ENCODE data around the gene CLIC6. TPM values are rescaled to one million over a fixed set of nuclear protein-coding genes. Genes with fewer than 3 reads are reported as not detected.
"Not testable (repeated sequence)": the region's sequence is repeated elsewhere in the genome, so short reads cannot be mapped to it uniquely, and the experiment has no call there.

The CLIC6 gene
- total RNA-seq, 1 donor from 2014 or later = not detected

DNA sequence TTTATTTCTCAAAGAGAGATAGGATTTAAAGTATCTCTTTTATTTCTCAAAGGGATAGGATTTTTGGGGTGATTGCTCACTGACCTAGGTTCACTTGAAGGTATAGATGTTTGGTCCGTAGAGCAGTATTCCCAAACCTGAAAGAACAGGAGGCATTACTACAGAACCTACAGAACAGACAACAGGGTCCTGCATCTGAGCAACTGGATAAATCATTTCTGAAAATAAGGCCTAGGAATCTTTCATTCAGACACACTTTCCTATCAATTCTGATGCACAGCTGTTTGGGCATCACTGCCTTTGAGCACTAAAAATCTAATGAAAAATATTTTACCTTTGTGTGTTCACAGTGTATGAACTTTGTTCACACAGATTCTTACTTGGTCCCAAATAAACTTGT is 17.2 kb upstream of the CLIC6 start:
- no peak for DNase-seq (ENCODE audit: low read depth)

DNA sequence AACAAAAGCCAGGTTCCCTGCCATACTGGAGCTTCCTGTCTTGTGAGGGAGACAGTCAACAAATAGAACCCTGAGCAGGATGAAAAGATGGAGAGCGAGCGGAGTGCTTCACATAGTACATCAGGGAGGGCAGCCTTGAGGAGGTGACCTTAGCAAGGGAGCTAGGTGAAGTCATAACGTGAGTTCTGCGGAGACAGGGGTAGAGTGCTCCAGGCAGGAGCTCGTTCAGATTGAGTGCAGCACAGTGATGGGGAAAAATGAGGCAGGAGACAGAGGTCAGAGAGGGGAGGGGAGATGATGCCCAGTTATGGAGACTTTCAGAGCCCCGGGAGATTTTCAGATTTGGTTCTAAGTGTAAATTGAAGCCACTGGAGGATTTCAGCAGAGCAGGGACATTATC is 15.3 kb upstream of the CLIC6 start:
- no peak for DNase-seq (ENCODE audit: low read depth)

DNA sequence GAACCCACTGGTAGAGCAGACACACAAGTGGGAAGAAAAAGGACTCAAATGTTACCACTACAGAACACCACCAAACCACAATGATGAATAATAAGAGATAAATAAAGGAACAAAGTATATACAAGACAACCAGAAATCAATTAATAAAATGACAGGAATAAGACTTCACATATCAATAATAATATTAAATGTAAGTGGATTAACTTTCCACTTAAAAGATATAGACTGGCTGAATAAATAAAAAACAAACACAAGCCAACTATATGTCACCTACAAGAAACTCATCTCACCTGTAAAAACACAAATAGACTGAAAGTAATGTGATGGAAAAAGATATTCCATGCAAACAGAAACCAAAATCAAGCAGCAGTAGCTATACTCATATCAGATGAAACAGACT is 6.9 kb upstream of the CLIC6 start:
- DNase-seq (ENCODE audit: low read depth) = no peak

DNA sequence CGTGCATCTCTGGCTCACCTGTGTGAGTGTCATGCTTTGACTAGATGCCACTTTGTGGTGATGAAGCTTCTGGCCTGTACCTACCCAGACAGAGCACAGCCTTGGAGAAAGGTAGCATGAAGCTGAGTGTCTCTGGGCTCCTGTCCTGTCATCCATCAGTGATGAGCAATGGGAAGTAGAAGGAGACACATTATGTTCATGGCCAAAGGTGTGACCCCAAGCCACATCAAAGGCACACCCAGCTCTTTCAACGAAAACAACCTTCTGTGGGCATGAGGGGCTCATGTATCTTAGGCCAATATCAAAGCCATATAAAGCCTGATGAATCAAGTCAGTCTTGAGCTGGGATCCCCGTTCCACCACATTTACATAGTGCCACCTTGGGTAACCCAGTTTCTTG is 1.0 kb upstream of the CLIC6 start:
- DNase-seq (ENCODE audit: low read depth) = no peak

DNA sequence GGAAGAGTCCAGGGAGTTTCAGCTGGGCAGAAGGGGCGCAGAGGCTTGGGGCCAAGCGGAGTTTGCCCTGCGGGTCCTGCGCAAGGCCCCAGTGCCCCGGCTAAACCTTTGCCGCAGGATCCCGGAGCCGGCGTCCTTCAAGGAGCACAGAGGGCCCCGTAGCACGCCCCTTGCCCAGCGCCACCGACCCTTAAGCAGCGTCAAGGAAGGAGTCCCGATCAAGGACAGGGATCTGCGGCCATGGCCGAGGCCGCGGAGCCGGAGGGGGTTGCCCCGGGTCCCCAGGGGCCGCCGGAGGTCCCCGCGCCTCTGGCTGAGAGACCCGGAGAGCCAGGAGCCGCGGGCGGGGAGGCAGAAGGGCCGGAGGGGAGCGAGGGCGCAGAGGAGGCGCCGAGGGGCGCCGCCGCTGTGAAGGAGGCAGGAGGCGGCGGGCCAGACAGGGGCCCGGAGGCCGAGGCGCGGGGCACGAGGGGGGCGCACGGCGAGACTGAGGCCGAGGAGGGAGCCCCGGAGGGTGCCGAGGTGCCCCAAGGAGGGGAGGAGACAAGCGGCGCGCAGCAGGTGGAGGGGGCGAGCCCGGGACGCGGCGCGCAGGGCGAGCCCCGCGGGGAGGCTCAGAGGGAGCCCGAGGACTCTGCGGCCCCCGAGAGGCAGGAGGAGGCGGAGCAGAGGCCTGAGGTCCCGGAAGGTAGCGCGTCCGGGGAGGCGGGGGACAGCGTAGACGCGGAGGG is 520 bp downstream of the CLIC6 start:
- no peak for DNase-seq (ENCODE audit: low read depth)

DNA sequence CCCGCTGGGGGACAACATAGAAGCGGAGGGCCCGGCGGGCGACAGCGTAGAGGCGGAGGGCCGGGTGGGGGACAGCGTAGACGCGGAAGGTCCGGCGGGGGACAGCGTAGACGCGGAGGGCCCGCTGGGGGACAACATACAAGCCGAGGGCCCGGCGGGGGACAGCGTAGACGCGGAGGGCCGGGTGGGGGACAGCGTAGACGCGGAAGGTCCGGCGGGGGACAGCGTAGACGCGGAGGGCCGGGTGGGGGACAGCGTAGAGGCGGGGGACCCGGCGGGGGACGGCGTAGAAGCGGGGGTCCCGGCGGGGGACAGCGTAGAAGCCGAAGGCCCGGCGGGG is 1.1 kb downstream of the CLIC6 start:
- DNase-seq (ENCODE audit: low read depth) = not testable (repeated sequence)

DNA sequence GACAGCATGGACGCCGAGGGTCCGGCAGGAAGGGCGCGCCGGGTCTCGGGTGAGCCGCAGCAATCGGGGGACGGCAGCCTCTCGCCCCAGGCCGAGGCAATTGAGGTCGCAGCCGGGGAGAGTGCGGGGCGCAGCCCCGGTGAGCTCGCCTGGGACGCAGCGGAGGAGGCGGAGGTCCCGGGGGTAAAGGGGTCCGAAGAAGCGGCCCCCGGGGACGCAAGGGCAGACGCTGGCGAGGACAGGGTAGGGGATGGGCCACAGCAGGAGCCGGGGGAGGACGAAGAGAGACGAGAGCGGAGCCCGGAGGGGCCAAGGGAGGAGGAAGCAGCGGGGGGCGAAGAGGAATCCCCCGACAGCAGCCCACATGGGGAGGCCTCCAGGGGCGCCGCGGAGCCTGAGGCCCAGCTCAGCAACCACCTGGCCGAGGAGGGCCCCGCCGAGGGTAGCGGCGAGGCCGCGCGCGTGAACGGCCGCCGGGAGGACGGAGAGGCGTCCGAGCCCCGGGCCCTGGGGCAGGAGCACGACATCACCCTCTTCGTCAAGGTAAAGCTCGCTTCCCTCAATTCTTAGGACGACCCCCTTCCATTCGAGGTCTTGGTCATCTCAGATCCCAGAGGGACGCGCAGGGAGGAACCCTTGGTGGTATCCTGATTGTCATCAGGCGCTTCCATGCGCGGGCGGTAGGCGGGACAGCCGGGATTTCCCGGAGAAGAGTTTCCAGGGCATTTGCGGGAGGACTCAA is 1.6 kb downstream of the CLIC6 start:
- no peak for DNase-seq (ENCODE audit: low read depth)

DNA sequence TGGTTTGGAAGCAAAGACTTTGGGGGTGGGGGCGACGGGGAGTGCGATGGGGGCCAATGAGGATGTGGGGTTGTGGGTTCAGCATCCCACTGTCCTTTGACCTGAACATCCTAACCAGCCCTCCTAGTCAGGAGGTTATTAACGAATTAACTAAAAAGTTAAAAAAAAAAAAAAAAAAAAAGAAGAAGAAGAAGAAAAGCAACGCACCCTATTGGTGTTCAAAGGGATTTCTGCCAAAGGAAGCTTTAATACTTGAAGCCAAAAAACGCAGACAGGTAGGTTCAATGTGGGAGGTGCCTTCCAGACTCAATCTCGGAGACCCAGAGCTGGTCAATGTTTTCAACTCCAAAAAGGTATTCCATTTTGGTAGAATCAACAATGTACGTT is 2.2 kb downstream of the CLIC6 start:
- no peak for DNase-seq (ENCODE audit: low read depth)

DNA sequence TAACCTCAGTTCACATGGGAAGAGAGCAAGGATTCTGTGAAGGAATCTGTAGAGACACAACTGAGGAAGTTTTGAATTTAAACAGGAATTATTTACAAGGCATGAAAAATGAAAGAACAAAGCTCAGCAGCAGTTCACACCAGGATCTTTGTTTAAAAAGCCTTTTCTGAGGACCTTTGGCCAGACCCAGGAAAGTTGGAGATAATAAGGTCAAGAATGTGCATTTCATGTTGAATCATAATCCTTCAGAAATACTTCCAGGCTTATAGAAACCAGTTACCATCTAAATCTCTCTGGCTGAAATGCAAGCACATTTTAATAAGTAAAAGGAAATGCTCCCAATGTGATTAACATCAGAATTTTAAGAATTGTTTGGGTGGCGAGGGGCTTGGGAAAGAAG is 2.7 kb downstream of the CLIC6 start:
- DNase-seq (ENCODE audit: low read depth) = no peak

DNA sequence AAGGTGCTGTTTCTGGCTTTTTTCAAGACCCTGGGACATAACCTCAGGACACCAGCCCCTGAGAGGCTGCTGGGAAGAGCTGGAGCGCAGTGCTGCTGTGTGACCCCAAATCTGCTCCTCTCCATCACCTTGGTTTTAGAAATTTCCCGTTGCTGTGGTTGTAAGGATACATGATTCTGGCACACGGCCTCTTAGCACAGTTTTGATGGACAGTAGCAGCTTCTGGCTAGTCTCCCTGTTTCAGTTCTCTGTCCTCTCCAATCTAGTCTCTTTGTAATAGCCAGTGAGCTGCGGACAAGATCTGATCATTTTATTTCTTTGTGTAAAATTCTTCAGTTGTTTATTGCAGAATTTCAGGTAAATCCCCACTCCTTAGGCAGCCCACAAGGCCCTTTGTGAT is 3.1 kb downstream of the CLIC6 start:
- peak; percentile 48 for DNase-seq (ENCODE audit: low read depth)

DNA sequence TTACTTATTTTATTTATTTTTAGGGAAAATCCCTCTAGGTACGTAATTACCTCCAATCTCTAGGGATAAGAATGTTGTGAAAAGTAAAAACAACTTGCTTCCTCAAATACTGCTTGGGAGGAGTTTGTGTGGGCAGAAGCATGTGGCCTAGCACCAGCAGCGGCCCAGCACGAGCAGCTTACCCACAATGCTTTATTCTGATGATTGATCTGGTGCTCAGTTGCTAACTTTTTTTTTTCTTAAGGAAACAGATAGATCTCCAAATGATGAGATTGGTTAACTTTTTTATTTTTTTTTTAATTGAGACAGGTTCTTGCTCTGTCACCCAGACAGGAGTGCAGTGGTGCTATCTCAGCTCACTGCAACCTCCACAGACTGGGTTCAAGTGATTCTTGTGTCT is 4.2 kb downstream of the CLIC6 start:
- DNase-seq (ENCODE audit: low read depth) = no peak

DNA sequence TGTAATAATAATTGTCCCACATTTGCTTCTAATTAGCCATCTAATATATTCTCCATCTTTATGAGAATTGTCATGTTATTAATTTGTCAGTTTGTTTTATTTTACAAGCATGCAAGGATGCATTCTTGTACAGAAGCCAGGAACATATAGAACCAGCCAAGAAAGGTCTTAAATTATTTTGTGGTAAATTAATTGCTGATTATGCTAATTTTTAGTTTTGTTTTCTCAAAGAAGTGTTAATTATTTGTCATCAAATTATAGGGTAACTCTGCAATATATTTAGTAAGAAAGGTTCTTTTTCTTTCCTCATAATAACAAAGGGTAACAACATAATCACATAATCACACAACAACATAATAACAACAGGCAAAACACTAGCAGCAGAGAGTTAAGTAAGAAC is 5.7 kb downstream of the CLIC6 start:
- no peak for DNase-seq (ENCODE audit: low read depth)

DNA sequence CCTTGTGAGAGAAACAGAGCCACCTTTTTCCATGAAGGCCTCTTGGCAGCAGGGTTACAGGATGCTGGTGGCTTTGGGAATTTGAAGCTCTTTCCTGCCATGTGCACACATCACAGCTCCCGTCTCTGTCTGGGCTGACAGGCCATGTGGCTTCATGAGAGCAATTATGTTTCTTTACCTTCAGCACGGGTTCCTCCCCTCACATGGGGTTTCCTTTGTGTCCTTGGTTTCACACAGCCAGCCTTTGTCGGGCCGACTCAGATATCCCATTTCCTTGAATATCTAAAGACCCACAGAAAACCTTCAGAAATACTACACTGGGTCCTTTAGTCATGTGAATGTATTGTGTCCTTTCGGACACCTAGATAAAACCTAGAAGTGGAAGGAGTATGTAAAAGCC is 7.1 kb downstream of the CLIC6 start:
- no peak for DNase-seq (ENCODE audit: low read depth)

DNA sequence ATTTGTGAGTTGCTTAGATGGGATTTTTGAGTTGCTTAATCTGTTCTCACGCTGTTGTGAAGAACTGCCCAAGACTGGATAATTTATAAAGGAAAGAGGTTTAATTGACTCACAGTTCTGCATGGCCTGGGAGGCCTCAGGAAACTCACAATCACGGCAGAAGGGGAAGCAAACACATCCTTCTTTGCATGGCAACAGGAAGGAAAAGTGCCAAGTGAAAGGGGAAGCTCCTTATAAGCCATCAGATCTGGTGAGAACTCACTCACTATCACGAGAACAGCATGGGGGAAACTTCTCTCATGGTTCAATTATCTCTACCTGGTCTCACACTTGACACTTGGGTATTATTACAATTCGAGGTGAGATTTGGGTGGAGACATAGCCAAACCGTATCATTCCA is 10.3 kb downstream of the CLIC6 start:
- DNase-seq (ENCODE audit: low read depth) = no peak

DNA sequence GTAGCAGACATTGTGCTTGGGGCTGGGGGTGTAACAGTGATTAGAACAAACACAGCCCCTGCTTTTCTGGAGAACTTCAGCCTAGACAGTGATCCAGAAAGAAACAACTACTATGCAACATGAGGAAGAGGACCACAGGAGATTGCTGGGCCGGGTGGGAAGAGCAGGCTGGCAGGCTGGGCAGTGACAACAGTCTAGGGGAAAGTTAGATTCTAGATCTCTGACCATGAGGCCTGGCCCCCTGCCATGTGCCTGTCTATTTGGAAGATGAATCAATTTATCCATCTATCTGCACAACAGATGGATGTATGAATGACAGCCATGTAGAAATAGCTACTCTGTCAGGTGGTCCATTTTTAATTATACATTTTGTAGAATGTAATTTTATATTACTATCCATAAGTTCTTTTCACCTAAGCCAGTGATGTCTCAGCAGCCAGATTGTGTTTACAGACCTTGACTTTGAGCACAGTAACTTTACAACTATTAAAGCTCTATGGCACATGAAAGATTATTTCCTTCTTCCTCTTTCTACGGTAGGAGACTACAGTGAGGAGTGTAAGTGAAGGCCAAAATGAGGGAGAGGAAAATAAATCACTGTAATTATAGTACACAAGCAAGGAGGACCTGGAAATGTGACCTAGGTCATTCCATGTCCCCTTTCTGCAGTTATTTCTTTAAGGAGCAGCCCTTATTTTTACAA is 15.5 kb downstream of the CLIC6 start:
- DNase-seq (ENCODE audit: low read depth) = no peak

DNA sequence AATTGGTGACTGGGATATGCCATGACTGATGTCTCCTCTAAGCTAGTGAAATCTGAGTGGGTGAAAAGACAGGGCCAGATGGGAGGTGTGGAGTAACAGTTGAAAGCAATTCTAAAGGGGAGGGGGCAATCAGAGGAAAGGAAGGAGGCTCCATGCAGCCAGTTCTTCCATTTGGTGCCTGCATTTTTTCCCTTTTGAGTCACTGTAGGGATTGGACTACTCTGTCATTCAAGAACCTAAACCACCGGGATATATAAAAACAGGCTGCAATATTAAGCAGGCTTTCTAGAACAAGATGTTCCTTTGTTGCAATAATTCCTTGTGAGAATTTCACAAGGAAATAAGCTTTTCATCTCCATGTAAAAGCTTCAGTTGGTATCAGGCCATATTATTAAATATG is 18.3 kb downstream of the CLIC6 start:
- DNase-seq (ENCODE audit: low read depth) = peak; percentile 26

DNA sequence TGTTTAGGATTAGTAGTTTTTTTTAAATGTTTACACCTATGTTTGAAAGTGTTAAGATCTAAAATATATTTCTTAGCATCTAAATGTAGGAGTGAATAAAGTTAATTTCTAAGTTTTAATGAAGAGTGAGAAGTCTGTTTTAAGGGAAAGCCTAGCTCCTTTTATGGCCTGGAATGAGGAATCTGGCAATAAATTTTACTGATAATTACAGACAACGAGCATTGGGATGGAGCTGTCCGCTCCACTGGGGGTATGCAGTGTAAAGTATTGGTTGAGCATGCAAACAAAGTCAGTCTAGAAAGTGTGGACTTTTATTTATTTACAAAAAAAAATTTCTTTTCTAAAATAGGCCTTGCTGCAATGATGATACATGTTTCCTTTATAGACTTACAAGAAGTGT is 19.0 kb downstream of the CLIC6 start:
- DNase-seq (ENCODE audit: low read depth) = no peak

DNA sequence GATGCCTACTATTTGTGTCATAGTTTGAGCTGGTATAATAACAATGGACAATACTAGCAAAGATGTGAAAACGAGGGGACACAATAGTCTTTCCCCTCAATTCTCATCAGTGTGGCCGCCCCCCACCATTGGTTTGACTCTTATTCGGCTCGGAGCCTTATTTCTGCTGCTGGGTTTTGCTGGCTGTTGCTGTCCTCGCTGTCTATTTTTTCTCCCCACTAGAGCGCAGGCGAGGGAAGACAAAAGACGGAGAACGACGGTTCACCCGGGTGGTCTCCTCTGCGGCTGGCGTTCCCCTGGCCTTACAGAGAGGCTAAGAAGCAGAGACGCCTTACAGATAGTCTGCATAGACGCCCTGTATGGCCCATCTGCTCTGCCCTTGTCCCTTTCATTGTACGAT is 19.4 kb downstream of the CLIC6 start:
- no peak for DNase-seq (ENCODE audit: low read depth)

DNA sequence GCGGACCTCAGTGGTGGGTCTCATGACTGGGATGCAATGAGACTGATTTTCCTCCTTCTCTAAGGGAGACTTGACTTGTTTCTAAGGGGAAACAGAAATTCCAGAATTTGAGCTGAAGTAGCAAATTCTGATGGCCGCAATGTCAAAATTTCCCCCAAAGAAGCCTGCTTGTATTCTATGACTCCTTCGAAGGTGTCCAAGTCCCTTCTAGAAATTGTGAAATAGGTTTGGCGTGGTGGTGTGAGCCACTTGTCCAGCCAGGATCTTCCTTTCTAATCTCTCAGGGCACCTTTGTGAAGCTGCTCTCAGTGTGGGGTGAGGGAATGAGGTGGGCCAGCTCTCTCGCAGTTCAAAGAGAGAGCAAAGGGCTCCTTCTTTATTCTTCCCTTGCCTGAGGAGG is 19.9 kb downstream of the CLIC6 start:
- DNase-seq (ENCODE audit: low read depth) = no peak

DNA sequence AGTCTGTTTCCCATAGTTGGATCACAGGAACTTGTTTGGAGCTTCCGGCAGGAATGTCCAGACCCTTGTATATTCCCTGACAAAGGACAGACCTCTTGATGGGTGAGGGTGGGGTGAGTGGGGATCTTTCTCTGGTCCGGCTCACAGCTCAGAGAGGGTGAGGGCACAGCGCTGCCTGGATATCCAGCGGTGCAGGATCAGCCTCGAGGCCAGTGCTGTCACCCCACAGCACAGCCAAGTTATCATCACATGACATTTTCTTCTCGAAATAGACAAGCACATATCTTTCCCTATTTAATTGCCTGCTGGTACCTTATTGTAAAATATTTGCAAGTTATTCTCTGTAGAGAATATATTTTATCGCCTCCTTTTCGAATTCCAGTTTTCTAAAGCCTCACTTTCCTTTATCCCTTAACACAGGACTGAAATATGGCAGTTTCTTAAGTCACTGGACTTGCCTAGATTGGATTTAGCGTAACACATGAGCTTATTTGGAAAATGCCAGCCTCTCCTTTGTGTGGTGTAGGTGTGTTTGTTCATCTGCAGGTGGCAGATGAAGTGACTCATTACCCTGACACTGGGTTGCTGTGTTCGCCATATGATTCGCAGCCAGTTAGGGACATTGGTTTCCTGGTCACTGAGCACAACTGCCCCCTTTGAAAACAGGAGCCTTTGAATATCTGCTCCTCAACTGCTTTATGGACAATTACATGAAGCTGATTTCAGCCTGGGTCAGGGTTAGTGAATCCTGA is 21.4 kb downstream of the CLIC6 start:
- DNase-seq (ENCODE audit: low read depth) = no peak

DNA sequence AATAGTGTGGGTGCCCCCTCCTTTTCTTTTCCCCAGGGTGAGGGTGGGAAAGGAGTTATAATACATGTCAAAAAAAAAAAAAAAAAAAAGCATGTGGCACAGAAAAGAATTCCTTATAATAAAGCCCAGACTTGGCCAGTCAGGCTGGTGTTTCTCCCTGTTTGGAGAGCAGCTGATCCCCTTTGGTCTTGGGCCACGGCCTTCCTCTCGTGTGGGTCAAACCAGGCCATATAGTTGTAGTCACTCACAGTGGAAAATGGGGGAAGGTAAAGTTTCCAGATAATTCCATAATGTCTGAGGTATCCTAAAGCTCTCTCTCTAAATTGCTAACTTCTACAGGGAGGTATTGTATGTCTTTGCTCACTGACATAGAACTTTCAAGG is 22.0 kb downstream of the CLIC6 start:
- DNase-seq (ENCODE audit: low read depth) = no peak

All from myocyte (in vitro differentiated cells).